ENCODE results near the gene AHSA1.

AHSA1 gene

GRCh38 chr14:77473921-77474320, 16.0 kb downstream of the AHSA1 start:
- Histone ChIP-seq H3K27ac (ENCODE audit: low read length) (no peak overlapping the region), H3K9me3 (ENCODE audit: control insufficient read depth in 2 of 2, low read length in 2 of 2) (no peaks in the 10 kb centered on the region), H3K9ac (ENCODE audit: low read length in 2 of 2) (no peak overlapping the region), H3K4me1 (ENCODE audit: control insufficient read depth, insufficient read depth, low read length) (no peaks in the 10 kb centered on the region), H3K27me3 (ENCODE audit: control insufficient read depth in 1 of 2, insufficient read depth in 2 of 2, low read length in 2 of 2) (no peaks in the 10 kb centered on the region), H3K4me3 (ENCODE audit: low read length in 2 of 2) (no peak overlapping the region), H3K36me3 (ENCODE audit: control insufficient read depth in 2 of 2, insufficient read depth in 2 of 2, low read length in 2 of 2) (peaks cover 6 to 8% of the 10 kb centered on the region in 2 donors)

DNA sequence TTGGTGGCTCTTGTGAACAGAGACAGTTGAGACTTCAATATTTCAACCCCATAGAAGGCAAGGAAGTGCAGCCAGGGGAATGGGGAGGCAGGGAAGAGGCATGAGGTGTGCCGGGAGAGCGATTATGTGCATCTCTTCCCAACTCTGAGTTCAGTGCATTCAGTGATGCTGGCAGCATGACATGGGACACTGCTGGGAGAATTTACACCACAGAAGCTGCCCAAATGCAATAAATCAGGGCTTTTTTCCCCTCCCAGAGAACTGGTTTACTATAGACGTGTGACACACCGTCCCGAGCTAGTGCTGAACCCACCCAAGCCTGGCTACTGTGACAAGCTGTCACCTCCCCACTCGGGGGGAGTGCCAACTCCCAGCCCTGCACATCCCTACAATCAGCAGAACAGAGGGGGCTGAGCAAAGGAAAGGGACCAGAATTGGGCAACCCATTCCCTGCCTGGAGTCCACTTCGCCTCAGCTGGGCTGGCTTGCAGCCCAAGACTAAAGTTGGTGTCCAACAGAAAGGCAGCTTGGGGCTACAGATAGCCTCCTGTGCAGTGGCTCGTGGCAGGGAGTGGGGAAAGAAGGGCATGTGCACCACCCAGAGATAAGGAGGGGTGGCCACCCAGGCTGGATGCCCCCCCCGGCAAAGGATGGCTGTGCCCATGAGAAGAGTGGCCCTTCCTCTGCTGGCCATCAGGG, 16.7 kb downstream of the AHSA1 start:
- Histone ChIP-seq H3K4me3 (ENCODE audit: low read length in 2 of 2) (no peak overlapping the region), H3K36me3 (ENCODE audit: control insufficient read depth in 2 of 2, insufficient read depth in 2 of 2, low read length in 2 of 2) (peaks cover 0 to 1% of the 10 kb centered on the region in 2 donors), H3K9me3 (ENCODE audit: control insufficient read depth in 2 of 2, low read length in 2 of 2) (no peaks in the 10 kb centered on the region), H3K27ac (ENCODE audit: low read length) (no peak overlapping the region), H3K9ac (ENCODE audit: low read length in 2 of 2) (no peak overlapping the region), H3K4me1 (ENCODE audit: control insufficient read depth, insufficient read depth, low read length) (no peaks in the 10 kb centered on the region), H3K27me3 (ENCODE audit: control insufficient read depth in 1 of 2, insufficient read depth in 2 of 2, low read length in 2 of 2) (no peaks in the 10 kb centered on the region)

DNA sequence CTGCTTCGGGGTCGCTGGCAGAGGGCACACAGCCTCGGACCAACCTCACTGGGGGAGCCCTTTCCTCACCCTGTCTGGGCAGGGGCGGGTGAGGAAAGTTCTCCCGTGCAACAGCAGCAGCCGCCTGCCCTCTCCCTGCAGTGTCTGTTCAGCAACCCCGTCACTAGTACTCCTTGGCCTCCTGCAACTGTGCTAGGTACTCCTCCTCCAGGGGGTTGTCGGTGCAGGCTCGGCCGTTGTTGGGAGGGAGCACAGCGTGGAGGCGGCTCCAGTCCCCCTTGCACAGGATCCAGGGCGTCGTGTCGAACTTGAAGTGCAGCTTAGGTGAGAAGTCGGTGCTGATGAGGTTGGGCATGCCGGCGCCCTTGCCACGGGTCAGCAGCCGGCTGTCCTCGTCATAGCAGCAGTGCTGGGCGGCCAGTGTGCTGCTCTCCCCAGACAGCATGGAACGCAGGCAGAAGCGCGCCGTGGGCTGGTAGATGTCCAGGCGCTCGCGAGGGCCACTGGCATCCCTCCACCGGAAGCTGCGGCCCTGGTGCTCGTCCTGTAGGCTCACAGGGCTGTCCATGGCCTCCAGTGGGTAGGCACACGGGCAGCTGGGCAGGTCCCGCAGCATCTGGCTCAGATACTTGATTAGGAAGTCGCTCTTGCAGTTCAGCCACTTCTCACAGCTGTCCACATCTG, 17.7 kb downstream of the AHSA1 start:
- H3K36me3 ChIP-seq (ENCODE audit: control insufficient read depth in 2 of 2, insufficient read depth in 2 of 2, low read length in 2 of 2) = no peaks in the 10 kb centered on the region
- no peaks in the 10 kb centered on the region for H3K4me1 ChIP-seq (ENCODE audit: control insufficient read depth, insufficient read depth, low read length)
- H3K9me3 ChIP-seq (ENCODE audit: control insufficient read depth in 2 of 2, low read length in 2 of 2) = no peaks in the 10 kb centered on the region
- no peak overlapping the region for H3K4me3 ChIP-seq (ENCODE audit: low read length in 2 of 2)
- H3K27me3 ChIP-seq (ENCODE audit: control insufficient read depth in 1 of 2, insufficient read depth in 2 of 2, low read length in 2 of 2) = no peaks in the 10 kb centered on the region
- no peak overlapping the region for H3K27ac ChIP-seq (ENCODE audit: low read length)
- H3K9ac ChIP-seq (ENCODE audit: low read length in 2 of 2) = no peak overlapping the region

DNA sequence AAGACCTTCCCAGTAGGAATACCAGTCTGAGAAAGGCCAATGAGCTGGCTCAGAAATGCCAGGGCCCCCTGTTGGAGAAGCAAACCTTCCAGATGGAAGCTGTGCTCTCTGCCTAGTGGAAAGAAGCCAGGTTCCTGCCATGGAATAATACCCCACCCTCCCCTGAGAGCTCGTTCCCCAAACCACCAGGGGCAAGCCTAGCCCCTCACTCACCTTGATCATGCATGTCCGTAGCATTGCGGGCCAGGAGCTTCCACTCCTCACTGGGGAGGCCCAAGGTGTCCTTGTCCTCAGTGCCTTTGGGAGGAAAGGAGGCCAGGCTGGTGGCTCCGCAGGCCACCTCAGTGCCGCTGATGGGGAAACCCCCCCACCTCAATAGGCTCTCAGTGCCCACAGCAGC, 20.1 kb downstream of the AHSA1 start:
- H3K27me3 ChIP-seq (ENCODE audit: control insufficient read depth in 1 of 2, insufficient read depth in 2 of 2, low read length in 2 of 2) = no peaks in the 10 kb centered on the region

GRCh38 chr14:77478796-77479195, 20.9 kb downstream of the AHSA1 start:
- no peaks in the 10 kb centered on the region for H3K27me3 ChIP-seq (ENCODE audit: control insufficient read depth in 1 of 2, insufficient read depth in 2 of 2, low read length in 2 of 2)

More for the DNA sequence above, 20.1 kb downstream of the AHSA1 start:
- Histone ChIP-seq H3K36me3 (ENCODE audit: control insufficient read depth in 2 of 2, insufficient read depth in 2 of 2, low read length in 2 of 2) (no peaks in the 10 kb centered on the region), H3K9ac (ENCODE audit: low read length in 2 of 2) (no peak overlapping the region), H3K4me1 (ENCODE audit: control insufficient read depth, insufficient read depth, low read length) (no peaks in the 10 kb centered on the region), H3K27ac (ENCODE audit: low read length) (no peak overlapping the region), H3K4me3 (ENCODE audit: low read length in 2 of 2) (no peak overlapping the region), H3K9me3 (ENCODE audit: control insufficient read depth in 2 of 2, low read length in 2 of 2) (no peaks in the 10 kb centered on the region)

GRCh38 chr14:77482422-77482821, 24.5 kb downstream of the AHSA1 start:
- no peak overlapping the region for H3K4me3 ChIP-seq (ENCODE audit: low read length in 2 of 2)
- H3K9ac ChIP-seq (ENCODE audit: low read length in 2 of 2) = no peak overlapping the region
- H3K27me3 ChIP-seq (ENCODE audit: control insufficient read depth in 1 of 2, insufficient read depth in 2 of 2, low read length in 2 of 2) = no peaks in the 10 kb centered on the region
- H3K9me3 ChIP-seq (ENCODE audit: control insufficient read depth in 2 of 2, low read length in 2 of 2) = no peaks in the 10 kb centered on the region
- H3K4me1 ChIP-seq (ENCODE audit: control insufficient read depth, insufficient read depth, low read length) = no peaks in the 10 kb centered on the region
- H3K27ac ChIP-seq (ENCODE audit: low read length) = no peak overlapping the region
- H3K36me3 ChIP-seq (ENCODE audit: control insufficient read depth in 2 of 2, insufficient read depth in 2 of 2, low read length in 2 of 2) = no peaks in the 10 kb centered on the region

More at GRCh38 chr14:77478796-77479195, 20.9 kb downstream of the AHSA1 start:
- Histone ChIP-seq H3K27ac (ENCODE audit: low read length) (no peak overlapping the region), H3K4me3 (ENCODE audit: low read length in 2 of 2) (no peak overlapping the region), H3K9me3 (ENCODE audit: control insufficient read depth in 2 of 2, low read length in 2 of 2) (no peaks in the 10 kb centered on the region), H3K36me3 (ENCODE audit: control insufficient read depth in 2 of 2, insufficient read depth in 2 of 2, low read length in 2 of 2) (no peaks in the 10 kb centered on the region), H3K4me1 (ENCODE audit: control insufficient read depth, insufficient read depth, low read length) (no peaks in the 10 kb centered on the region), H3K9ac (ENCODE audit: low read length in 2 of 2) (no peak overlapping the region)

- Histone ChIP-seq H3K4me1 (ENCODE audit: control insufficient read depth, insufficient read depth, low read length) (no peaks in the 10 kb centered on the region), H3K27me3 (ENCODE audit: control insufficient read depth in 1 of 2, insufficient read depth in 2 of 2, low read length in 2 of 2) (no peaks in the 10 kb centered on the region), H3K27ac (ENCODE audit: low read length) (no peak overlapping the region), H3K4me3 (ENCODE audit: low read length in 2 of 2) (no peak overlapping the region), H3K36me3 (ENCODE audit: control insufficient read depth in 2 of 2, insufficient read depth in 2 of 2, low read length in 2 of 2) (no peaks in the 10 kb centered on the region), H3K9ac (ENCODE audit: low read length in 2 of 2) (no peak overlapping the region), H3K9me3 (ENCODE audit: control insufficient read depth in 2 of 2, low read length in 2 of 2) (no peaks in the 10 kb centered on the region)
Observed at GRCh38 chr14:77485256-77485655, 27.4 kb downstream of the AHSA1 start.

DNA sequence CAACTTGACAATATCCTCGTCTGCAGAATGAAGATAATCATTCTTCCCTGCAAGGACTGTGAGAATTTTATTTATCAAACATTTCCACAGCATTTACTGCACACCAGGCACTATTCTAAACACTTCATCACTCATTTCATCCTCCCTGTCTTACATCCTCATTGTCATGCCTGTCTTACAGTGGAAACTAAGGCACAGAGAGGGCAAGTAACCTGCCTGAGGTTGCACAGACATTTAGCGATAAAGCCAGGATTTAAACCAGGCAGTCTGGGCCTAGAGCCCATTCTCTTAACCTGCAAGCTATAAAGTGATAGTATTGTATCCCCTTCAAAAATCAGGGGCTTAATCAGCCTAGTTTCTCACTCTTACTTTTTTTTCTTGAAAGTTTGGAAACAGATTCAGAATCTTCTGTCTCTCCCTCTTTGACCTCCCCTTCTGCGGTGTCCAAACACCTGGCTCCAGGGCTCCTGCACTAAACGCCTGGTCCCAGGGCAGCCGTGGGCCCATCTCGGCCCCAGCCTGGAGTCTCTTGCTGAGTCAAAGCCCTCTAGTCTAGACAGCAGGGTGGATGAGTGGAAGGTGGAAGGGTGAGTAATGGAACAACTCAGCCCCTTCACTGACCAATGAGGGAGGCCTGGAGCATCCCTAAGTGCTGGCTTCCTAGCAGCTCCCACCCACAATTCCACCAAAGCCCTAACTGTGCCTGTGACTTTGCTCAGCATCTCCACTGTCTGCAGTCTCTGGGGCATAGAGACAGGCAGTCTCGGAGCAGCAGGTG, 28.2 kb downstream of the AHSA1 start:
- no peak overlapping the region for H3K27ac ChIP-seq (ENCODE audit: low read length)
- no peak overlapping the region for H3K9ac ChIP-seq (ENCODE audit: low read length in 2 of 2)
- H3K4me1 ChIP-seq (ENCODE audit: control insufficient read depth, insufficient read depth, low read length) = no peaks in the 10 kb centered on the region
- no peaks in the 10 kb centered on the region for H3K27me3 ChIP-seq (ENCODE audit: control insufficient read depth in 1 of 2, insufficient read depth in 2 of 2, low read length in 2 of 2)
- no peaks in the 10 kb centered on the region for H3K9me3 ChIP-seq (ENCODE audit: control insufficient read depth in 2 of 2, low read length in 2 of 2)
- H3K36me3 ChIP-seq (ENCODE audit: control insufficient read depth in 2 of 2, insufficient read depth in 2 of 2, low read length in 2 of 2) = no peaks in the 10 kb centered on the region
- H3K4me3 ChIP-seq (ENCODE audit: low read length in 2 of 2) = no peak overlapping the region

GRCh38 chr14:77488558-77488957, 30.7 kb downstream of the AHSA1 start:
- H3K27me3 ChIP-seq (ENCODE audit: control insufficient read depth in 1 of 2, insufficient read depth in 2 of 2, low read length in 2 of 2) = no peaks in the 10 kb centered on the region
- no peaks in the 10 kb centered on the region for H3K4me1 ChIP-seq (ENCODE audit: control insufficient read depth, insufficient read depth, low read length)
- H3K27ac ChIP-seq (ENCODE audit: low read length) = no peak overlapping the region
- H3K9ac ChIP-seq (ENCODE audit: low read length in 2 of 2) = no peak overlapping the region
- no peak overlapping the region for H3K4me3 ChIP-seq (ENCODE audit: low read length in 2 of 2)
- H3K9me3 ChIP-seq (ENCODE audit: control insufficient read depth in 2 of 2, low read length in 2 of 2) = no peaks in the 10 kb centered on the region
- H3K36me3 ChIP-seq (ENCODE audit: control insufficient read depth in 2 of 2, insufficient read depth in 2 of 2, low read length in 2 of 2) = no peaks in the 10 kb centered on the region

DNA sequence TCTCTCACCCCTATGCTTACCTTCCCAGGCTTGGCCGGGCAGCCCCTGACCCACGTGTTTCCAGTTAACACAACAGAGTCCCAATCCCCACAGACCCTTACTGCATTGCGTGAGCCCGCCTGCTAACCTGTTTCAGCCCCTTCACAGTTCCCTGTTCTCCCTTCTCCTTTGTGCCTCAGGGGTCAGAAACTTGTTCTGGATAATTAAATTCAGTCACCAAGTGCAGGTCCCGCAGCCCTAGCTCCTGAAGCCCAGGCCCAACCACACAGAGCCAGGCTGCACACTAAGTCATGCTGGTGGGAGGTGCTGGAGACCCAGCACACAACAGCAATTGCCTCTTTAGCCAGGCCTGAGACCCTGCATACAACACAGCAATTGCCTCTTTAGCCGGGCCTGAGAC, 31.1 kb downstream of the AHSA1 start:
- no peaks in the 10 kb centered on the region for H3K36me3 ChIP-seq (ENCODE audit: control insufficient read depth in 2 of 2, insufficient read depth in 2 of 2, low read length in 2 of 2)
- H3K27me3 ChIP-seq (ENCODE audit: control insufficient read depth in 1 of 2, insufficient read depth in 2 of 2, low read length in 2 of 2) = no peaks in the 10 kb centered on the region
- no peak overlapping the region for H3K4me3 ChIP-seq (ENCODE audit: low read length in 2 of 2)
- H3K4me1 ChIP-seq (ENCODE audit: control insufficient read depth, insufficient read depth, low read length) = no peaks in the 10 kb centered on the region
- no peak overlapping the region for H3K27ac ChIP-seq (ENCODE audit: low read length)
- H3K9me3 ChIP-seq (ENCODE audit: control insufficient read depth in 2 of 2, low read length in 2 of 2) = no peaks in the 10 kb centered on the region
- H3K9ac ChIP-seq (ENCODE audit: low read length in 2 of 2) = no peak overlapping the region

All from stomach smooth muscle (tissue), 2 donors.